IMR-90 (cell line): ENCODE results near the gene EDEM3.

Experiments used
- CTCF ChIP-seq: conservative IDR thresholded peaks from 2 replicates; pipeline ENCODE4 v1.5.1; 2012; ENCODE audit warnings: mild to moderate bottlenecking, low read depth, low read length, improper control_type of control experiment
- POLR2A ChIP-seq: IDR thresholded peaks from 2 replicates; pipeline ENCODE4 v1.6.1; 2012; ENCODE audit warnings: mild to moderate bottlenecking, low read depth, low read length
- RAD21 ChIP-seq: IDR thresholded peaks from 2 replicates; pipeline ENCODE4 v1.6.1; 2012; ENCODE audit warnings: low read length, improper control_type of control experiment
- RFX5 ChIP-seq: IDR thresholded peaks from 2 replicates; pipeline ENCODE4 v1.8.0; 2012; ENCODE audit warnings: low read depth, mild to moderate bottlenecking, low read length, moderate library complexity
- USF2 ChIP-seq: fragments of 150-350 bp; IDR thresholded peaks from 2 replicates; pipeline ENCODE4 v1.6.1; 2017; ENCODE audit warnings: mild to moderate bottlenecking, antibody characterized with exemption, low read length, low read depth

GRCh38 chr1:184650177-184650866 lies 104.3 kb downstream of the EDEM3 start:
- TF ChIP-seq USF2 (no peak), POLR2A (no peak), CTCF (no peak), RAD21 (no peak), RFX5 (no peak)
